ENCODE measurements around the gene CTSV. TPM values are rescaled to one million over a fixed set of nuclear protein-coding genes. Genes with fewer than 3 reads are reported as not detected.
A peak's percentile ranks its signal among the peaks of the same experiment; 100 is the strongest.
"Not testable (repeated sequence)": the region's sequence is repeated elsewhere in the genome, so short reads cannot be mapped to it uniquely, and the experiment has no call there.

CTSV gene
- total RNA-seq, result 0.18 and 0.21 TPM in 2 replicates
- long read RNA-seq, partial matches to known transcripts, result 0 of 2 reads
- long read RNA-seq, other reads (novel, unspliced or antisense), result 0 of 2 reads

DNA sequence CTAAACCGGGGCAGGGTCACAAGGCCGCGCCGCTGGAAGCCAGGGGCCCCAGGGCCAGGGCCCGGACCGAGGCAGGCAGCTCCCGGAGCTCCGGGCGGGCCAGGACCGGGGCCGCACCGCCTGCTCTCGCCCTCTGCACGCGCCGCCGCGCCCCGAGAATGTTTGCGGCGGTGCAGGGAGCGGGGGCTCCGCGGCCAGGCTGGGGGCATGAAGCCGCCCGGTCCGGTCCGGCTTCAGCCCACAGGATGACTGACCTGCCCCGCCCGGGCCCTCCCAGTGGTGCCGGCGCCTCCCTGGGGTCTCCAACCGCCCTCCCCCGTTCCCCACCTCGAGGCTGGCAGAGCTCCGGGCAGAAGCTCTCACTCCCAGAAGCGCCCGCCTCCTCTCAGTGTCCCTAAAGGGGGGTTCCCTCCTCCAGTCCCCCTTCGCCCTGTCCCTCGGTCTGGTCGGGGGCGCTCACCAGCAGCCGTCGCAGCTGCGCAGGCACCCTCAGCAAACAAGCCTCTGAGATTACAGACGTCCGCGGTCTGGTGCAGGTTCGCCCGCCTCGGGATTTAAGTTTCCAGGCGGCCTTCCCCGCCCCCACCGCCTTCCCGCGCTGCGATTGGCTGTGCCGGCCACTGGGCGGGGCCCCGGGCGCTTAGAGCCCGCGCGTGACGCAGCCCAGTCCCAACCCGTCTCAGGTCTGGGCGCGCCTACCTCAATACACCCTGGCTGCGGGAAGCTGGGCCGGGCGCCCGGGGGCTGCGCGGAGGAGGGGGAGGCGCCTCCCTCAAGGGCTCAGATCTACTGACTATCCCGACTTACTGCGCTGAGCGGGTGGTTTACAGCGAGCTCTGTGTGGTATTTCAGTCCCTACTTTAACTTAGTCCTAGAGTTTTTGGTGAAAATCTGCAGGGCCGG lies at the start of gene CTSV:
TSS of gene CTSV (minus strand) at position 532 of the 903 bp plus-strand sequence. CDS start 1,099 bp downstream, outside the sequence.
- Mint-ChIP-seq H3K27me3 (ENCODE audit: unreplicated experiment) (peaks cover 43% of the 10 kb centered on the region), H3K4me1 (ENCODE audit: unreplicated experiment) (peaks cover 6% of the 10 kb centered on the region), H3K4me3 (ENCODE audit: unreplicated experiment) (peak within 1 kb of the TSS; percentile 82), H3K27ac (ENCODE audit: unreplicated experiment) (peak within 1 kb of the TSS; percentile 32), H3K9me3 (ENCODE audit: unreplicated experiment) (no peaks in the 10 kb centered on the region), H3K36me3 (ENCODE audit: unreplicated experiment) (no peaks in the 10 kb centered on the region)
- DNase-seq (ENCODE audit: extremely low spot score, unreplicated experiment), result peak; percentile 93
- TF ChIP-seq, protein P1, sequence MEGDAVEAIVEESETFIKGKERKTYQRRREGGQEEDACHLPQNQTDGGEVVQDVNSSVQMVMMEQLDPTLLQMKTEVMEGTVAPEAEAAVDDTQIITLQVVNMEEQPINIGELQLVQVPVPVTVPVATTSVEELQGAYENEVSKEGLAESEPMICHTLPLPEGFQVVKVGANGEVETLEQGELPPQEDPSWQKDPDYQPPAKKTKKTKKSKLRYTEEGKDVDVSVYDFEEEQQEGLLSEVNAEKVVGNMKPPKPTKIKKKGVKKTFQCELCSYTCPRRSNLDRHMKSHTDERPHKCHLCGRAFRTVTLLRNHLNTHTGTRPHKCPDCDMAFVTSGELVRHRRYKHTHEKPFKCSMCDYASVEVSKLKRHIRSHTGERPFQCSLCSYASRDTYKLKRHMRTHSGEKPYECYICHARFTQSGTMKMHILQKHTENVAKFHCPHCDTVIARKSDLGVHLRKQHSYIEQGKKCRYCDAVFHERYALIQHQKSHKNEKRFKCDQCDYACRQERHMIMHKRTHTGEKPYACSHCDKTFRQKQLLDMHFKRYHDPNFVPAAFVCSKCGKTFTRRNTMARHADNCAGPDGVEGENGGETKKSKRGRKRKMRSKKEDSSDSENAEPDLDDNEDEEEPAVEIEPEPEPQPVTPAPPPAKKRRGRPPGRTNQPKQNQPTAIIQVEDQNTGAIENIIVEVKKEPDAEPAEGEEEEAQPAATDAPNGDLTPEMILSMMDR (IDR thresholded peaks at IDR 0.05), result no peak

DNA sequence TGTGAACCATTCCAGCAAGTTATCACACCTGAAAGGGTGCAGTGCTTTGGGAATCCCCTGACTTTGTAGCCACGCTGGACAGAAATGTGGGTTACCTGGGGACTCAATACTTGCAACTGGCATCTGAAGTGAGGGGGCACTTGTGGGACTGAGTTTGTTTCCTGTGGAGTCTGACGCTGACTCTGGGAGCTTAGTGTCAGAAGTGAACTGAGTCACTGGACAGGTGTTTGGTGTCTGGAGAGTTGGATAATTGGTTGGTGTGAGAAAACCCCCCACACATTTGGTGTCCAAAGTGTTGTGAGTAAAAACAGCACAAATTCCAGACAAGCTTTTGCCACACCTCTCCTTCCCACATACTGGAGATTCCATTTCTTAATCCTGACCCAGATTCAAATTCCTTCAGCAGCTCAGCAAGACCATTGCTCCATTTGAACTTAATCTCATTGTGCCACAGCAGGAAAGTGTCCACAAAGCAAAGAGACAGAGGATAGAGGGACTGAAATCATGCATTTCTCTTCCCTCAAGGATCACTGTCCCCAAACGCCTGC lies 48.8 kb upstream of the CTSV start:
- H3K4me3 Mint-ChIP-seq (ENCODE audit: unreplicated experiment); H3K36me3 Mint-ChIP-seq (ENCODE audit: unreplicated experiment); DNase-seq (ENCODE audit: extremely low spot score, unreplicated experiment); H3K9me3 Mint-ChIP-seq (ENCODE audit: unreplicated experiment); H3K4me1 Mint-ChIP-seq (ENCODE audit: unreplicated experiment); H3K27ac Mint-ChIP-seq (ENCODE audit: unreplicated experiment): not testable (repeated sequence)
- peaks cover 31% of the 10 kb centered on the region for H3K27me3 Mint-ChIP-seq (ENCODE audit: unreplicated experiment)

GRCh38 chr9:97084562-97084991 lies 45.6 kb upstream of the CTSV start:
- H3K27ac Mint-ChIP-seq (ENCODE audit: unreplicated experiment); H3K4me1 Mint-ChIP-seq (ENCODE audit: unreplicated experiment); H3K4me3 Mint-ChIP-seq (ENCODE audit: unreplicated experiment); DNase-seq (ENCODE audit: extremely low spot score, unreplicated experiment); H3K36me3 Mint-ChIP-seq (ENCODE audit: unreplicated experiment); H3K9me3 Mint-ChIP-seq (ENCODE audit: unreplicated experiment): not testable (repeated sequence)
- H3K27me3 Mint-ChIP-seq (ENCODE audit: unreplicated experiment), result peaks cover 42% of the 10 kb centered on the region

DNA sequence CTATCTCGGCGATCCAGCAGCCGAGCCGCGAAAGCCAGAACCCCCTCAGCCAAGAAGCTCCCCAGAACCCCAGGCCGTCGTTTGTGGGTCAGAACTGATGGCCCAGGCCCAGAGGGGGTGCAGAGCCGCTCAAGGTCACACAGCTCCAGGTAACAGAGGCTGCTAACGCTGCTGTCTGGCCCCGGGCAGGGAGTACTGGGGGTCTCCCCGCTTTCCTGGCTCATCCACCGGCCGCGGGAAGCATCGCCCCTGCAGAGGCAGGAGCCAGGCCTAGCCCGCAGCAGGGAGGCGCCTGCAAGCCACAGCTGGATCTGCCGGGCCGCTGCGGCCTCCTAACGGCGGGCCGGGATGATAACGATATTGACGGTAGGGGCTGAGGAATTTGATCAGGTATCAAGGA lies 39.4 kb upstream of the CTSV start:
- Mint-ChIP-seq H3K4me3 (ENCODE audit: unreplicated experiment) (no peak overlapping the region), H3K27me3 (ENCODE audit: unreplicated experiment) (peaks cover 42% of the 10 kb centered on the region), H3K4me1 (ENCODE audit: unreplicated experiment) (no peaks in the 10 kb centered on the region), H3K27ac (ENCODE audit: unreplicated experiment) (no peak overlapping the region), H3K36me3 (ENCODE audit: unreplicated experiment) (no peaks in the 10 kb centered on the region), H3K9me3 (ENCODE audit: unreplicated experiment) (peaks cover 9% of the 10 kb centered on the region)
- no peak for DNase-seq (ENCODE audit: extremely low spot score, unreplicated experiment)
- TF ChIP-seq, protein P1 (IDR thresholded peaks at IDR 0.05), result no peak

GRCh38 chr9:97077452-97078295 lies 38.7 kb upstream of the CTSV start:
- peaks cover 42% of the 10 kb centered on the region for H3K27me3 Mint-ChIP-seq (ENCODE audit: unreplicated experiment)
- TF ChIP-seq, protein P1 (IDR thresholded peaks at IDR 0.05), result no peak
- H3K4me1 Mint-ChIP-seq (ENCODE audit: unreplicated experiment), result no peaks in the 10 kb centered on the region
- DNase-seq (ENCODE audit: extremely low spot score, unreplicated experiment), result no peak
- H3K9me3 Mint-ChIP-seq (ENCODE audit: unreplicated experiment), result peaks cover 5% of the 10 kb centered on the region
- H3K36me3 Mint-ChIP-seq (ENCODE audit: unreplicated experiment), result no peaks in the 10 kb centered on the region
- H3K27ac Mint-ChIP-seq (ENCODE audit: unreplicated experiment), result no peak overlapping the region
- H3K4me3 Mint-ChIP-seq (ENCODE audit: unreplicated experiment), result no peak overlapping the region

GRCh38 chr9:97076731-97077451 lies 37.9 kb upstream of the CTSV start:
- H3K27me3 Mint-ChIP-seq (ENCODE audit: unreplicated experiment), result peaks cover 39% of the 10 kb centered on the region
- not testable (repeated sequence) for H3K36me3 Mint-ChIP-seq (ENCODE audit: unreplicated experiment); H3K4me1 Mint-ChIP-seq (ENCODE audit: unreplicated experiment); H3K9me3 Mint-ChIP-seq (ENCODE audit: unreplicated experiment); H3K27ac Mint-ChIP-seq (ENCODE audit: unreplicated experiment); H3K4me3 Mint-ChIP-seq (ENCODE audit: unreplicated experiment); DNase-seq (ENCODE audit: extremely low spot score, unreplicated experiment)

Measured in osteocyte (in vitro differentiated cells).